ENCODE measurements around the gene BATF. TPM values are rescaled to one million over a fixed set of nuclear protein-coding genes. Genes with fewer than 3 reads are reported as not detected.
"Not testable (repeated sequence)": the region's sequence is repeated elsewhere in the genome, so short reads cannot be mapped to it uniquely, and the experiment has no call there.

The BATF gene, protein sequence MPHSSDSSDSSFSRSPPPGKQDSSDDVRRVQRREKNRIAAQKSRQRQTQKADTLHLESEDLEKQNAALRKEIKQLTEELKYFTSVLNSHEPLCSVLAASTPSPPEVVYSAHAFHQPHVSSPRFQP
- not detected in 2 replicates for total RNA-seq (2014; rRNA removed; shearing (Covaris generic); ENCODE audit: low replicate concordance)

DNA sequence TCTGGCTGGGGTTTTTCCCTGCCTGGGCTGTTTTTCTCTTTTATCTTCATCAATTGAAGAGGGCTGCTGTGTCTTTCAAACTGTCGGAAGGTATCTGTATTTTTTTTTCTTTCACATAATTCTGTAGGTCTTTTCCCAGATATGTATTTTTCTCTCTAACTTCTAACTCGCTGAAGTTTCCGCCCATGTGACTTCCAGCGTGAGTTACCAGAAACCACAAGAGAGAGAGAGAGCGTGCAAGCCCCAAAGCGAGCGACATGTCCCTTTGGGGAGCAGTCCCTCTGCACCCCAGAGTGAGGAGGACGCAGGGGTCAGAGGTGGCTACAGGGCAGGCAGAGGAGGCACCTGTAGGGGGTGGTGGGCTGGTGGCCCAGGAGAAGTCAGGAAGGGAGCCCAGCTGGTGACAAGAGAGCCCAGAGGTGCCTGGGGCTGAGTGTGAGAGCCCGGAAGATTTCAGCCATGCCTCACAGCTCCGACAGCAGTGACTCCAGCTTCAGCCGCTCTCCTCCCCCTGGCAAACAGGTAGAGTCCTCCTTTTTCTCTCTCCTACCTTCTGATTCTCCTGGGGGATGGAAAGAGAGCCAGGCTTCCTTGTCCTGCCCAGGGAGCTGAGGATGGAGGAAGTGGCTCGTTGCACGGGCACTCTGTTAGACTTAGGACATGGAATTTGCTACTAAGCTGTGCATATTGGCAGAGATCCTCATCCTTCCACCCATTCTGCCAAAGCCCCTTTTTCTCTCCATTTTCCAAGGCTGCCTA, at the start of gene BATF:
TSS of gene BATF (plus strand) at position 246 of the 759 bp plus-strand sequence. CDS start at position 460, 214 bp downstream.
- in situ Hi-C loops (cut with HindIII; ENCODE audit: low pct_unique_long_range_greater_than_20kb, low sequenced_read_pairs): no loop called here

DNA sequence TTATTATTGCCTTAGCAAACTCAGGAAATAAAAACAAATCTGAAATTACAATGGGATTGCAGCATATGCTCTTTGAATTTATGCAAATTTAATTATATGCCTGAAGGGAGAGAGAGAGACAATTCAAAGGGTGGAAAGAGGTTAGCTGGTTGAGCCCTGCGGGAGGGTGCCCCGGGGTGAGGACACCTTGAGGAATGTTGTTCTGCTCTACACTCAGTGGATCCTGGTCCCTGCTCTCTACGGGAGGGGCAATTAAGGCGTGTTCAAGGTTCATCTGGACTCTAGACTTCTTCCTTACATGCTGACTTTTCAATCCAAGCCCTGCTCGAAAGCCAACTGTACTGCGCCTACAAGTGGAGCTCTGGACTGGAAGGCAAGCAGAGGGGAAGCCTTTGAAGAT, 48.1 kb upstream of the BATF start:
- in situ Hi-C loops (cut with HindIII; ENCODE audit: low pct_unique_long_range_greater_than_20kb, low sequenced_read_pairs): not testable (repeated sequence)

More for the DNA sequence above, at the start of gene BATF:
- no peak for DNase-seq (ENCODE audit: low read depth)

DNA sequence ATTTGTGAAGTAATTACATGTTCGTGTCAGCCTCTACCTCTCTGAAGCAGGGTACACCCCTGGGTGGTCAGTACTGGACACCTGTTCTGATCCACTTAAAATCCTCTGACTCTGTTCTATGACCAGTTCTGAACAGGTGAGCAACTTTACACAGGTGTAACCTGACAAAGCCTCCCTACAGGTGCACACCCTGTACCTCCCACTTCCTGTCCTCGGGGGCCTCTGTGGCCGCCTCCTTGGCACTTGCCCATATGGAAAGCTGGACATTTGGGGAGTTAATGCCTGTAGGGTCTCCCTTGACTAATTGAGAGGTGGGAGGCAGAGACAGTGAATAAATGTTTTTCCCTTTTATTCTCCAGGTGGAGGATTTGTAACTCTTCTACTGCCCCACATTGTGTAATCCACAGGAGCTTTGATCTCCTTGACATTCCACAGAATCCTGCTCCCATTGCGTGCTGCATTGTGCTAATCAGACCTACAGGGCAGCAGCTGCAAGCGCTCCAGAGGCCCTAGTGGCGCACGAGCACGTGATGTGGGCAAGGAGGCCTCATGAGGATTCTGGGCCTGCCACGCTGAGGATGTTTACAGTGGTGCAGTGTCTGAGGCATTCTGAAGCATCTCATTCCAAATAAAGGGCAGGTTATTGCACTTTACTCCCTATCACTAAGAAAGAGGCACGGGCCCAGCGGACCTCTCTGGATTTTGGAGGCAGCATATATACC, 45.8 kb upstream of the BATF start:
- no peak for DNase-seq (ENCODE audit: low read depth)
- in situ Hi-C loops (cut with HindIII; ENCODE audit: low pct_unique_long_range_greater_than_20kb, low sequenced_read_pairs): no loop called here

More for the DNA sequence above, 48.1 kb upstream of the BATF start:
- DNase-seq (ENCODE audit: low read depth): not testable (repeated sequence)

DNA sequence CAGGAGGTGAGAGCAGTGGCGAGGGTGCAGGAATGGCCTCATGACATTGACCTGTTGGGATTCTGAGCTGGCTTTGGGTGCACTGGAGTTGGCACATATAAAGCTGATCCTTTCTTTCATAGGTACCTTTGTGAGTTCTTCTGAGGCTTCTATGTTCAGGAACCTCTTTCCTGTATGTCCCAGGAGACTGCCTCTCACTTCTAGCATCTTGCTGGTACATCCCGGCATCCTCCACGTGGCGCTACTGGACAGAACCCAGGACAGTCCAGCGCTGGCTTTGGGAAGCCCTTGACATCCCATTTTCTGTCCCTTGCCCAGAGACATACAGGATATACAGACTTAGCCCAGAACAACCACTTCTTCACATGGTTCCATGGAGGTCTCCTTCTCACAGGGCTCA, 44.4 kb upstream of the BATF start:
- in situ Hi-C loops (cut with HindIII; ENCODE audit: low pct_unique_long_range_greater_than_20kb, low sequenced_read_pairs): no loop called here
- no peak for DNase-seq (ENCODE audit: low read depth)

DNA sequence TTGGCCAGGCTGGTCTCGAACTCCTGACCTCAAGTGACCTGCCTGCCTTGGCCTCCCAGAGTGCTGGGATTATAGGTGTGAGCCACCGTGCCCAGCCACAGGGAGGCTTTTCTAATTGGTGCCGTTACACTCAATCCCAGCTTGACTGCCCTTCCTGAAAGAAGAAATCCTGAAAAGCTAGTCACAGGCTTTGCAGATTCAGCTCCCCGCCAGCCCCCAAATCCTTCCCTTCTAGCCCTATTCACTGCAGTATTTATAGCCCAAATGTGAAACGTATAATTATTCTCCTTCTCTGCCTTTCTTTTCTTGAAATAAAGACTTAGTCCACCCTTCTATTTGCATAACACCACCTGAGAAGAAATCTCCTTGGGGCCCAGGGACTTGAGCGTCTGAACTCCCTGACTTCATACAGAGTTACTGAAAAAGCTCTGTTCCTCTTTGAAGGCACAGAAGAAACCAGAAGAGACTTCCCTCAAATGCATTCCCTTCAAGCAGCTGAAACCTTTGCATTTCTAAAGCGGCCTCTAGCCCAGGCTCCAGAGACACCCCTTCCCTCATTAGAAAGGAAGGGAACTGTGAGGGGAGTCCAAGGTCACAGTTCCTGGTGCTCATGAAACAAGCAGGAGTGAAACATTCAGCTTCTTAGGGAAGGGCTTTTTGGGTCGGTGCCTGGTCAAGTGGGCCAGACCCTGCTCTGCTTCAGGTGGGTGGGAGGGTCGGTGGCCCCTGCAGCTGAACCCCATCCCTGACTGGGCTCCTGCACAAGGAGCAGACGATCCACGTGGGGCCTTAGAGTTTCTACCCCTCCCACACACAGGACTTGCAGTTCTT, 42.3 kb upstream of the BATF start:
- in situ Hi-C loops (cut with HindIII; ENCODE audit: low pct_unique_long_range_greater_than_20kb, low sequenced_read_pairs): no loop called here
- no peak for DNase-seq (ENCODE audit: low read depth)

DNA sequence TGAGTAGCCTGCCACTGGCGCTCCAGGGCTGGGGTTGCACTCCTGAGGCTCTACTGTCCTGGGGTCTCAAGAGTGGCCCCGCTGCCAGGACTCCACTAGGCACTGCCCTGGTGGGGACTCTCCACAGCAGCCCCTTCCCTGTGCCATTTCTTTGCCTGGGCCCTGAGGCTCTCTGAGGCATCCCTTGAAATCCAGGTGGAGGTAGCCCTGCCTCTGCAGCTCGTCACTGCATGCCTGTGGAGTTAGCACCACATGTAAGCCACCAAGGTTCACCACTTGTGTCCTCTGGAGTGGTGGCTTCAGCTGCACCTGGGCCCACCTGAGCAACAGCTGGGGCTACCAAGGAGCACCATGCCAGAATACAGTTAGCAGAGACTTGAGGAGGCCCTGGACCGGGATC, 39.9 kb upstream of the BATF start:
- in situ Hi-C loops (cut with HindIII; ENCODE audit: low pct_unique_long_range_greater_than_20kb, low sequenced_read_pairs): no loop called here
- no peak for DNase-seq (ENCODE audit: low read depth)

DNA sequence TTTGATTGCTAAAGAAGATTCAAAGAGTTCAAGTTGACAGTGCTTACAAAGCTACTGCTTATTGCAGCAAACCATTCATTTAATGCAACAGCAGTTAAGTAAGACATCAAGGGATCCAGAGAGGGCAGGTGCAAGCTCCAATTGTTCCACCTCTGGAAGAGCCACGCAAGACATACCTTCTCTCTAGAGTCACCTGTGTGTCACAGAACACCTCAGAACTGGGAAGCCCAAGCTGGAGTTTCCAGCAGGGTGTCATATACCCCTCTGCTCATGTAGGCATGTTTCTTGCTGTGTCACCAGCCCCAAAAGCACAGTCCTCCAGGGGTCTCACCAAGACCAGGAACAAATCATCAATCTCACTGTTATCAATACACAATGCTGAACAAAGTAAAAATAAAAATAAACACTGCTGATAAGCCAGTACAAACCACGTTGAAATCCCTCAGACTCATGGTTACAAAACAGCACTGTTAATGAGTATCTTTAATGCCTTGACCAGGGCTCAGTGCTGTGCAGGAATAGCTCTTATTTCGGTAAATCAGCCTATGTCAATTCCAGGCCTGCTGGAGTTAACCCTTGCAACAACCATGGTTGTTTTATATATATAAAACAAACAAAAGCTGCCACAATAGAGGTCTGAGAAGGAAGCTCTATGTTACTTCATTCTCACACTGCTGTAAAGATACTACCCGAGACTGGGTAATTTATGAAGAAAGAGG, 37.4 kb upstream of the BATF start:
- in situ Hi-C loops (cut with HindIII; ENCODE audit: low pct_unique_long_range_greater_than_20kb, low sequenced_read_pairs): no loop called here
- DNase-seq (ENCODE audit: low read depth): no peak

DNA sequence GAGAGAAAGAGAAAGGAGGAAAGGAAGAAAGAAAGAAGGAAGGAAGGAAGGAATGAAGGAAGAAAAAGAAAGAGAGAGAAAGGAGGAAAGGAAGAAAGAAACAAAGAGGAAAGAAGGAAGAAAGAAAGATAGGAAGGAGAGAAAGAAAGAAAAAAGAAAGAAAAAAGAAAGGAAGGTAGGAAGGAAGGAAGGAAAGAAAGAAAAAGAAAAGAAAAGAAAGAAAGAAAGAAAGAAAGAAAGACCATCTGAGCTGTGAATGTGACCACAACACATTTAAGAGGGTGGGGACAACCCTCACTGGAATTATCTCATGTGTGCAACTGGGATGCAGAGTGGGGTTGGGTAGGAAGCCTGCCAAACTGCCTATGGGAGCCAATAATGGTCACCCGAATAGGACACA, 36.0 kb upstream of the BATF start:
- DNase-seq (ENCODE audit: low read depth): no peak
- in situ Hi-C loops (cut with HindIII; ENCODE audit: low pct_unique_long_range_greater_than_20kb, low sequenced_read_pairs): no loop called here

DNA sequence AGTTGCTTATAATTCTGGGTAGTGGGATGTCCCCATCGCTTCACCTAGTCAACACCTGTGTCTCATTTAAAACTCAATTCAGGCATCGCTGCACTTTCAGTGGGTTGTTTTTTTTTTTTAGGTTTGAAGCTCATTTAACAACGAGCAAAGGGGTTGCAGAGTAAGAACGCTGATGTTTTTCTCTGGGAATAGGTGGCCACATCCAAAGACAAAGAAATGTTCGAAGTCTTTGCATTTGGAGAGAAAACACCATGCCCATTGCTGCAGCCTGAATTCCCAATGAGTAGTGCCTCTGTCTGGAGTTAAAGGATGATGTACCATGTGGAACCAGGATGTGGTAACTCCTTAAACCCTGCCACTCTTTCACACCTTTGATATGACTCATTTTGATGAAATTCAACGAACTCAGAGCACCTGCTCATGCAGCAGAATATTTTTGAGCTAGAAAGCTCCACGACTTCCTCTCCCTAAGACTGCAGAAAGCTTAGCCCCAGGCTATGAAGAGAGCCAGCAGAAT, 35.1 kb upstream of the BATF start:
- in situ Hi-C loops (cut with HindIII; ENCODE audit: low pct_unique_long_range_greater_than_20kb, low sequenced_read_pairs): no loop called here

DNA sequence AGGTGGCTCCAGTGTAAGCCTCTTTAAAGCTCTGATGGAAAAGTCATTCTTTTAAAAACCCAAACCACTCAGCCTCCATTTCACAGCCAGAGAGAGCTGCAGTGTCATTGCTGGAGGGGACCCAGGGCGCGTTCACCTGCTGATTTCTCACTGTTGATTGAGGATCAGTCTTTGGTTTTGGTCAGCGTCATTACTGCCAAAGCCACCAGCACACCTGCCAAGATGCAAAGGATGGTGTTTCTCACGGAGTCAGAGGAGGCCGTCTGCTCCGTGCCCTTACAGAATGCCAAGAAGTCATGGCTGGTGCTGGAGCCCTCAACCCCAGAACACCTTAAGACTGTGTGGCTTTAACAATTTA, 32.8 kb upstream of the BATF start:
- in situ Hi-C loops (cut with HindIII; ENCODE audit: low pct_unique_long_range_greater_than_20kb, low sequenced_read_pairs): no loop called here
- no peak for DNase-seq (ENCODE audit: low read depth)

More for the DNA sequence above, 35.1 kb upstream of the BATF start:
- no peak for DNase-seq (ENCODE audit: low read depth)

DNA sequence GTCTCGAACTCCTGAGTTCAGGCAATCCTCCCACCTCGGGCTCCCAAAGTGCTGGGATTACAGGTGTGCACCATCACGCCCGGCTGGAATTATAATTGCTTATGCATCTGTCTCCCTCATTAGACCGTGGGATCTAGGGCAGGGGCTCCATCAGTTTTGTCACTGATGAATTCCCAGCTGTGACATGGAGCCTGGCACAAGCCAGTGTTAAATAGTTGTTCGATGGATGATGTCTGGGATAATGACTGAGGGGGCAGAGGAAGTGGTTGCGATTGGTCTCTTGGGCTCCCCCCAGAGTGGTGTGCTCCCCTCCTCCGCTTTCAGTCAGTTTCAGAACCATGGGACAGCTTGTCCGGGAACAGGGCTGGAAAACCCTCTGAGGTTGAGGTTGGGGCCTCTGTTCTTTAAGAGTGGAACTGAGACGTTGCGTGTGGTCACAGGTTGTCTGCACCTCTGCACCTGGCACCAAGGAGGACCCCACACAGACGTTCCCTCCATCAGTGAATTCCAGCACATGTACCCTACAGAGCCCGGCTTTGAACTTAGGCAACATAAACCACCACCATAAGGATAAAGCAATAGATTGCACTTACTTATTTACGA, 30.8 kb upstream of the BATF start:
- in situ Hi-C loops (cut with HindIII; ENCODE audit: low pct_unique_long_range_greater_than_20kb, low sequenced_read_pairs): no loop called here
- no peak for DNase-seq (ENCODE audit: low read depth)

DNA sequence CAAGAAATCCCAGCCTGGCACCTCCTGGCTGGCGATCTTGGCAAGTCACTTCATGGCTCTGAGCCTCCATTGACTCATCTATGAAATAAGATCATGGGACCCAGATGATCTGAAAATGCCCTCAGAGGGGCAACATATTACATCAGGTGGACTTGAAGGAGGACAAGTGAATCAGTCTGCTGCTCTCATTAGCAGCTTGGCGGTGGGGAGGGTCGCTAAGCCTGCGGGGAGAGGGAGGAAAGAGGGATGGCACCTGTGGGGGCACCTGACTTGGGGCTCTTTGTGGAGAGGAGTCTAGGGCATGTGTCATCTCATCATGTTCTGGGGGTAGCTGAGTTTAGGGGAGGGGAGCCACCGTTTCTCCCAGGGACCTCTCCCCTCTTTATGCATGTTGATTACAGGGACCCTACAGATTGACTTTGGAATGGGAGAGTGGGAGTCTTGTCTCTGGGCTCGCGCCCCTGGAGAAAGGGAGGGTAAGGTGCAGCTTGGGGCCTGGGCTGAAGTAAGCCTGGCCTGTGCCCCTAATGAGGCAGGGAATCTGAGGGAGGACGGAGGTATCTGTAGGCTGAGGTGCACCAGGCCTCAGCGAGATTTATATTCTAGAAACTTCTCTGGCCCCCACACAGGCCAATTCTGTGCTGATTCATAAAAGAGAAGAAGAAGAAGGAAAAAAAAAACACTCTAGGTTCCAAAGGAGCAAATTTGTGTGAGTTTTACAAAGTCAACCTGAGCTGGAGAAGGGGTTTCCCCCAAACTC, 29.3 kb upstream of the BATF start:
- peak; percentile 17 for DNase-seq (ENCODE audit: low read depth)
- in situ Hi-C loops (cut with HindIII; ENCODE audit: low pct_unique_long_range_greater_than_20kb, low sequenced_read_pairs): no loop called here

DNA sequence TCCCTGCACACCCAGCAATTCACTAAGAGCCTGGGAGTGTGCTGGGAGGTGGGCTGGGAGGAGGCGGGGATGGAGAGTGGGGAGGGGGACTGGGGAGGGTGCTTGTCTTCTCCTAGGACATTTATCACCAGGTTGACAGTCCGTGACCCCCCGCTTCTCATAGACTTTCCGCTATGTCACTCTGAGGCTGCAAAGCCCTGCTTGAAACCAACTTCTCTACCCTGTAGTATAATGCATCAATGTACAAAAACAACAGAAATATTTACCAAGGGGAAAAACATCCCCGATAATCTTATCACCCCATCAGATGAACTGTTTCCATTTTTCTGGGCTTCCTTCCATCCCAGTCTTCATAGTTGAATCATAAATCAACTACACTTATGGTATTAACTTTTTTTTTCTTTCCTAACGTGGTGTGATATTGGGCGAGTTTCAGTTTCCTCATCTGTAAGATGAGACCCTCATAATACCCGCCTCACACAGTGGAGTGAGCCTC, 28.6 kb upstream of the BATF start:
- DNase-seq (ENCODE audit: low read depth): peak; percentile 58
- in situ Hi-C loops (cut with HindIII; ENCODE audit: low pct_unique_long_range_greater_than_20kb, low sequenced_read_pairs): no loop called here

DNA sequence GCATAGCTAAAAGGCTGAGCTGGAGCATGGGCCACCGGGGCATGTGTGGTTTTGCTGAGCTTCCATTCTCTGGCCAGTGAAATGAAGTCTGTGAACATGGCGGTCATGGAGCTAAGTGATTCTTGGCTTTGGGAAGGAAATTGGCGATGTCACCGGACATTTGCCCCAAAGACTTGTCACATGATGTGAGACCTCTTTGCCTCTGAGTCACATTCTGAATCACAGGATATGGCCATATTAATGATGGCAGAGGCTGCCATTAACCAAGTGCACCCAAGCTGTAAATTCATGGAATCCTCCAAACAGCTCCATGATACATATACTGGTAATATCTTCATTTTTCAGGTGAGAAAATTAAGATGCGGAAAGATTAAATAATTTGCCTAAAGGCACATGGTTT, 27.4 kb upstream of the BATF start:
- in situ Hi-C loops (cut with HindIII; ENCODE audit: low pct_unique_long_range_greater_than_20kb, low sequenced_read_pairs): no loop called here
- no peak for DNase-seq (ENCODE audit: low read depth)

DNA sequence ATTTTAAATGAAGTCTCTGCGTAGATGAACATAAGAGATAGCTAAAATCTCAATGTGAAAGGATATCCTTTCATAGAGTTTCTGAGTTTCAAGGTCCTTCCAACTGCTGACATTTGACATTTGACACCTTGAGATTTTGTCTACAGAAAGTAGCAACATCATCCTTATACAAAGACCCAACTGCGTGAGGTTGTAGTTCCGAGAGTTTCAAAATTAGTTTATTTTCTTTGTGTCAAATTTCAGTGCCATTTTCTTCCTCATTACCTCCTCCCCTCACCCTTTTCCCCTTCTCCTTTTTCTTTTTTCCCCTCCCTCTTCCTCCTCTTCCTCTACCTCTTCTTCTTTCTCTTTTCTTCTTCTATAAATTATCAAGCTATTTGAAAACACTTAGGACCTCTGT, 26.9 kb upstream of the BATF start:
- in situ Hi-C loops (cut with HindIII; ENCODE audit: low pct_unique_long_range_greater_than_20kb, low sequenced_read_pairs): no loop called here
- DNase-seq (ENCODE audit: low read depth): no peak

DNA sequence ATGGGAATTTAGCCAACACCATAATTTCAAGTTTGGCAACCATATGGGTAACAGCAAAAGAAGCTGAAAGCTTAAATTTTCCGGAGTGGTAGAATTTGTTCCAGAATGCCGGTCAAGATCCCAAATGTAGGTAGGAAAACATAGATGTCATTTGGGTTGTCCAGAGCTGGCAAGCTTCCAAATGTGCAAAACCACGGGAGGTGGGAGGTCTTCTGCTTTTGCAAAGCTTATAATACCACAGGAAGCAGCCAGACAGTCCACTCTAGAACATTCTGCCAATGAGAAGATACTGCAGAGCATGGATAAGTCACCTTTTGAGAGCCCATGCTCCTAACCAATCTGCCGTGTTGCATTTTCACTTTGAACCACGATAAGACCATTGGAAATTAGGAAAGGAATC, 26.4 kb upstream of the BATF start:
- in situ Hi-C loops (cut with HindIII; ENCODE audit: low pct_unique_long_range_greater_than_20kb, low sequenced_read_pairs): no loop called here
- DNase-seq (ENCODE audit: low read depth): no peak

DNA sequence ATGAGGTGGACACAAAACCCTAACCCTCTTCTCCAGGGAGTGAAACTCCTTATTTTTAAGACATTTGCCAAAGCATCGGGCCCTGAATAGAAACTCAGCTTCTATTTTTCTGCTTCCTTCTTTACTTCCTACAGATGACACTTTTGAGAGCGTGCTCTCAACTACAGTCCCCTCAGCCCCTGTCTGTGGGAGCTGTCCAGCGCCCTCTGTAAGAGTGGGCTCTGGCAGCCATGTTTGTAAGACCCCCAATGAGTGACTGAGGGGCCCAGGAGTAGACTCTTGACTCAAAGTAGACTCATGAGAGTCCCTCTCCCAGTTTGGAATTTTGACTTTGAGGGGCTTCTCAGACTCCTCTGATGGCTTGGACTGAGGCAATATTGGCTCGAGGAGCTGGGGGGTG, 25.5 kb upstream of the BATF start:
- in situ Hi-C loops (cut with HindIII; ENCODE audit: low pct_unique_long_range_greater_than_20kb, low sequenced_read_pairs): no loop called here
- no peak for DNase-seq (ENCODE audit: low read depth)
